NCI-H2029 treated with DMSO at 0.1 percent for 48 hours (cell line): ENCODE measurements around the gene B3GALT4.
A peak's percentile ranks its signal among the peaks of the same experiment; 100 is the strongest.
"Not testable (repeated sequence)": the region's sequence is repeated elsewhere in the genome, so short reads cannot be mapped to it uniquely, and the experiment has no call there.

Experiments used
- DNase-seq: peaks from one replicate; lab custom pipeline; 2025; lab: John Stamatoyannopoulos, UW

Gene B3GALT4

DNA sequence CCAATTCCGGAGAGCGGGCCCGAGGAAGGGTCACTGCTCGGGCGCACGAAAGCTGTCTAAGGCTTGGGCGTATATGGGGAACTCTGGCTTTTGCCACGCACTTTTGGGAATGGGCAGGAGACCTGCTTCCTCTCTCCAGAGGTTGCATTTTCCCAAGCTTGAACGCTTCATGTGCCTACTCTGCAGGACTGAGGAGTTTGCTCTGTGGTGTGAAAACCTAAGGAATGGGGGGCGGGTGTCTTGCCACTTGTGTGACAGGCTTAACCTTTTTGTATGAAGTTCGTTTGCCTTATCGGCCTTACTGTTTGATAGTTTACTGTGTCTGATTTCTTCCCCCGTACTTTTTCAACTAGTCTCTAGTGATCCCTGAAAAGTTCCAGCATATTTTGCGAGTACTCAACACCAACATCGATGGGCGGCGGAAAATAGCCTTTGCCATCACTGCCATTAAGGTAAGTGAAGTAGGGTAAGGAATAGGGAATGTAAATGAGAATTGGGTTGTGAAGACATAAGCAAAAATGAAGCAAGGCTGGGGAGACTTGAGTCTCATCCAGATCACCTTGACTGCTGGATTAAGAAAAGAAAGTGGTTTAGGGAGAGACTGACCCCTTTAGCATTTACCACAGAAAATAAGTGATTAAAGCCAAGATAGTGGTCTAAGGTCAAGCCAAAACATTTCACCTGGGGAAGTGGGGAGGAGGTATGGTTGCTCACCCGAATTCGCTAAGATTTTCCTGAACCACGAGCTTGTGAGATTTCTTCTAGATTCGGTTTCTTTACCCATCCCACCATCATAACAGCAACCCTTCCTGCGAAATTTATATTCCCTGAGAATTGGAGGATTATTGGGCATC is 4.4 kb upstream of the B3GALT4 start:
- DNase-seq: no peak

DNA sequence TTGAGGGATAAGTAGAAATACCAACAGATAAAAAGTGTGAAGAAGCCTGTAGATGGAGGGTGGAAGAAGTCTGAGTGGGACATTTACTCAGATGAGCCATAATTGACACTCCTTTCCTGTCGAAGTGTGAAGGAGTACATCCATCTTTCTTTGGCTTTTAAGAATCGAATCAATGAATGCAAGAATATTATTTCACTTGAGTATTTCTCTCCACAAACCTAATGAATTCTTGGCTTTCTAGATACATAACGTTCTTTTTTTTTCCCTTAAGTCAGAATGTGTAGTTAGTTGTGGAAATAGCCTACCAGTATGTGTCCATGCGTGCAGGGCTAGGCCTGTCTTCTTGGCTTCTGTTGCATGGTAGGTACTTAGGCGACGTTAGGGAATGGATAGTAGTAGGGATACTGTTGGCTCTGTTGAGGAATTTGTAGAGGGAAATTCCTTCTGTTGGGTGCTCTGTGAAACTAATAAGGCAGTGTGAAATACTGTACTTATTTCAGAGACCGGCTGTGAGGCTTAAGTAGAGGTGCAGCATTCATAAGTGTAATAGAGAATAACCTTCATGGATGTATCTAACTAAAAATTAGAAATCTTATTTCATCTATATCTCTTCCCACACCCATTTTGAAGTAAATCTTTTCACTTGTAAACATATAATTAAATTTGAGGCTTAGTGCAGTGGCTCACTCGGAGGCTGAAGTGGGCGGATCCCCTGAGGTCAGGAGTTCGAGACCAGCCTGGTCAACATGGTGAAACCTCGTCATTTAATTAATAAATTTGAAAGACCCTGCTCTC is 3.6 kb upstream of the B3GALT4 start:
- no peak for DNase-seq

DNA sequence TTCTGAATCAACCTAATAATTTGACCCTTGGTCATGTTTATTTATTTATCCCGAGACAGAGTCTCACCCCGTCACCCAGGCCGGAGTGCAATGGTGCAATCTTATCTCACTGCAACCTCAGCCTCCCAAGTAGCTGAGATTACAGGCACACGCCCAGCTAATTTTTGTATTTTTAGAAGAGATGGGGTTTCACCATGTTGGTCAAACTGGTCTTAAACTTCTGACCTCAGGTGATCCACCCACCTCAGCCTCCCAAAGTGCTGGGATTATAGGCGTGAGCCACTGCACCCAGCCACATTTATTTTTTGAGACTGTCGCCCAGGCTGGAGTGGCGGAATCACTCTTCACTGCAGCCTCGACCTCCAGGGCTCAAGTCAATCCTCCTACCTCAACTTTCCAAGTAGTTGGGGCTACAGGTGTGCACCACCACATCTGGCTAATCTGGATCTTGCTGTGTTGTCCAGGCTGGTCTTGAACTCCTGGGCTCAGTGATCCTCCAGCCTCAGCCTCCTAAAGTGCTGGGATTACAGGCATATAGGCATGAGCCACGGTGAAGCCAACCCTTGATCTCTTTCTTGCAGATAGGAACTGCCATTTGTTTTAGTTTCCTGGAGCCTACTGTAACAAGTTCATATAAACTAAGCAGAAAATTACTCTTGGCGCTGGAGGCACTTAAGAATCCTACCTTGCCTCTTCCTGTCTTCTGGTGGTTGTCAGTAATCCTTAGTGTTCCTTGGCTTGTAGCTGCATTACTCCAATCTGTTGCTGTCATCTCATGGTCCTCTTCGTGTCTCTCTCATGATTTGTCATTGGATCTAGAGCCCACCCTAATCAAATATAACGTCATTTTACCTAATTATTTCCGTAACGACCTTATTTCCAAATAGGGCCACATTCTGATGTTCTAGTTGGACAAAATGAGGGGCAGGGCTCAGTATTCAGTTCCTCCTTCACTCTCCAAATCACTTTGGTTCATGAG is 2.7 kb upstream of the B3GALT4 start:
- DNase-seq: no peak

DNA sequence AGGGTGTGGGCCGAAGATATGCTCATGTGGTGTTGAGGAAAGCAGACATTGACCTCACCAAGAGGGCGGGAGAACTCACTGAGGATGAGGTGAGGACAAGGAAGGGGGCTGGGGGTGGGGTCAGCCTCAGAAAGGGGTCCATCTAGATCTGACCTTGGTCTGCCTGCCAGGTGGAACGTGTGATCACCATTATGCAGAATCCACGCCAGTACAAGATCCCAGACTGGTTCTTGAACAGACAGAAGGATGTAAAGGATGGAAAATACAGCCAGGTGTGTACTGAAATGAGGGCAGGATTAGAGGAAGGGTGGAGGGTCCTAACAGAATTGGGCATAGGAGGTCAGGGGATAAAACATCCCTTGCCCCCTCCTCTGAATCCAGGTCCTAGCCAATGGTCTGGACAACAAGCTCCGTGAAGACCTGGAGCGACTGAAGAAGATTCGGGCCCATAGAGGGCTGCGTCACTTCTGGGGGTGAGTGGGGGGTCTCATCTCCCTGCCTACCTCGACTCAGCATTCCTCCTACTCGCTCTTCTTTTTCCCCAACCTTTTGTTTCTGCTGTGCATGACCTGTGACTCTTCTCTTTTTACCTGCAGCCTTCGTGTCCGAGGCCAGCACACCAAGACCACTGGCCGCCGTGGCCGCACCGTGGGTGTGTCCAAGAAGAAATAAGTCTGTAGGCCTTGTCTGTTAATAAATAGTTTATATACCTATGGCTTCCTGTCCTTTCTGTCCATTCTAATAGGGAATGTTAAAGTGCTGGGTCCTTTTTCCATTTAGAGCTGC is 935 bp upstream of the B3GALT4 start:
- DNase-seq: peak; percentile 2

DNA sequence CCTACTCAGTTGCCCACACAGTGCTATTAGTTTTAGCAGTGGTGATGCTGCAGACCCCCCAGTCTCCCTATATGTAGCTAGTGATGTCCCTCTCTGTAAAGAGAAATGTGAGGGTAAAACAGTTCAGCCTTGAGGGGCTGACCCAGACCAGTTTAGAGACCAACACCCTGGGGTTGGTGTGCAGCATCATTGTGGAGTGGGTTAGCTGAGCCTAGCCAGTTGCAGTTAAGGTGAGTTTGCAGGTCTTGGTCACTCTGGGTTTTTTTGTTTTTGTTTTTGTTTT is 401 bp upstream of the B3GALT4 start:
- DNase-seq: no peak

DNA sequence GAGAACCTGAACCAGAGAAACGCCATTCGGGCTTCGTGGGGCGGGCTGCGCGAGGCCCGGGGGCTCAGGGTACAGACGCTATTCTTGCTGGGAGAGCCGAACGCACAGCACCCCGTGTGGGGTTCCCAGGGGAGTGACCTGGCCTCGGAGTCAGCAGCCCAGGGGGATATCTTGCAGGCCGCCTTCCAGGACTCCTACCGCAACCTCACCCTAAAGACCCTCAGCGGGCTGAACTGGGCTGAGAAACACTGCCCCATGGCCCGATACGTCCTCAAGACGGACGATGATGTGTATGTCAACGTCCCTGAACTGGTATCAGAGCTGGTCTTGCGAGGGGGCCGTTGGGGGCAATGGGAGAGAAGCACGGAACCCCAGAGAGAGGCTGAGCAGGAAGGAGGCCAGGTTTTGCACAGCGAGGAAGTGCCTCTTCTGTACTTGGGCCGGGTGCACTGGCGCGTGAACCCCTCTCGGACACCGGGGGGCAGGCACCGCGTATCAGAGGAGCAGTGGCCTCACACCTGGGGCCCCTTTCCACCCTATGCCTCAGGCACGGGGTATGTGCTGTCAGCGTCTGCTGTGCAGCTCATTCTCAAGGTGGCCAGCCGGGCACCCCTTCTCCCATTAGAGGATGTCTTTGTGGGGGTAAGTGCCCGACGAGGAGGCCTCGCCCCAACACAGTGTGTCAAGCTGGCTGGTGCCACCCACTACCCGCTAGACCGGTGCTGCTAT is 904 bp downstream of the B3GALT4 start:
- no peak for DNase-seq

DNA sequence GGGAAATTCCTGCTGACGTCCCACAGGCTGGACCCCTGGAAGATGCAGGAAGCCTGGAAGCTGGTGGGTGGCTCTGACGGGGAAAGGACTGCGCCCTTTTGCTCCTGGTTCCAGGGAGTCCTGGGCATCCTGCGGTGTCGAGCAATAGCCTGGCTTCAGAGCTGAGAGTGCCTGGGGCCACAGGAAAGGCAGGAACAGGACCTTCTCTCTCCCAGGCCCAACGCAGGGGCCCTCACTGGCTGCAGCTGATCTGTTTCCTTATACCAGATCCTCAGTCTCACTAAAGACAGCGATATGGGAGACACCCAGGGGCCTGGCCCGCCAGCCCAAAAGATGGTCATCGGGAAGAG is 1.4 kb downstream of the B3GALT4 start:
- DNase-seq: no peak

DNA sequence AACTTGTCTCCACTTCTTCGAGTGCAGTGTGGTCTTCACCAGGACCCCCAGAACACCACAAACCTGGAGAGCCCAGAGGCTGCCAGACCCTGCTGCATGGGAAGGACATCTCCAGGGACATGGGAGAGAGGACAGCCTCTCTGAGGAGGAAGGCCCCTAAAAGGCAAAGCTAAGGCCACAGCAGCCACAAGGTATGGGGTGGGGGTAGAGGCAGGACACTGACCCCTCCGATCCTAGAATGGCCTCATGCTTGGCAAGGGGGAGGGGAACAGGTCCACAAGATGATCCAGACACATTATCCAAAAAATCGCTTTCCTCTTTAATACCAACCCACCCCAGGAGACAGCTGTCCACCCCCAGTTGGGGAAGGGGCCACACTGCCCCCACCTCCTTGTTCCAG is 1.9 kb downstream of the B3GALT4 start:
- no peak for DNase-seq

DNA sequence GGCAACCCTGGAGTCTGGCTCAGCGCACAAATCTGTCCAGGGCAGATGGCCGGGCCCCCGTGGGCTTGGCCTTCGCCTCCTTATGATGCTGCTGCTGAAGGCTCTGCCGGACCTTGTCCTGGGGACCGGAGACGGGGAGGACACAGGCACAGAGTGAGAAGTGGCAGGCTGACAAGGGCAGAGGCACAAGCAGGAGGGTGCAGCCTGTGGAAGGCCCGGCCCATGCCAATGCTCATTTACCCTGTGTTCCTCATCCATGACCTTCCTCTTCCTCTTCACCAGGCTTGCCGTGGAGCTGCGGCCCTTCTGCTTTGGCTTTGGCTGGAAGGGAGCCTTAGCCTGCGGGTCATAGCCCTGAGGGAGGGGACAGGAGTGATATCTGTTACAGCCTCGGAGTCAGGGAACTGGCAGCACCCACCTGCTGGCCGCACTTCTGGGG is 2.4 kb downstream of the B3GALT4 start:
- no peak for DNase-seq

DNA sequence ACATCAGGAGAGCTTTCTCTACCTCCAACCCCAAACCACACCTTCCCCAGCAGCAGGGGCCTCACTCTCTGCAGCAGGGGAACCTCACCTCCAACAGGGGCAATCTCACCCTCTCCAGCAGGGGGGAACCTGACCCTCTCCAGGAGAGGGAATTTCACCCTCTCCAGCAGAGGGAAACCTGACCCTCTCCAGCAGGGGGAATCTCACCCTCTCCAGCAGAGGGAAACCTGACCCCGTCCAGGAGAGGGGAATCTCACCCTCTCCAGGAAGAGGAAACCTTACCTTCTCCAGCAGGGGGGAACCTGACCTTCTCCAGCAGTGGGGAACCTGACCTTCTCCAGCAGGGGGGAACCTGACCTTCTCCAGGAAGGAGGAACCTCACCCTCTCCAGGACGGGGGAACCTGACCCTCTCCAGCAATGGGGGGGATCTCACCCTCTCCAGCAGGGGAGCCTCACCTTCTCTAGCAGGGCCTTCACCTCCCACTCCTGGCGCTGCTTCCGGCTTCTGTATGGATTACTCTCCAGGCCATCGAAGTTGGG is 3.1 kb downstream of the B3GALT4 start:
- DNase-seq: peak; percentile 7

DNA sequence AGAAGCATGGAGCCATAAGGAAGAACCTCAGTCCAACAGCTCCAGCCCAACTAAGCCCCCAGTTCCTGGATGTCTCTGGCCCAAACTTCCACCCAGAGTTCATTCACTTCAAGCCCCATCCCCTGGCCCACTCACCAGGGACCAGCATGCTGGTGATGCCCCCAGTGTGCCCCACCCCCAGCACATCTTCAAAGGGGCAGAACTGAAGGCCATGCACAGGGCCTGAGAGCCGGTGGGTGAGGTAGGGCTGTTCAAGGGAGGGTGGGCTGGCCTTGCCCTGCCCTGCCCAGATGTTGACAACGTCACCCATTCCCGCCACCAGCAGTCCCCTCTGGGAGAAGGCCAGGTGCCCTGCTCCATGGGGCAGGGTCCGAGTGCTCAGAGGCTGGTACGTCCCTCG is 3.6 kb downstream of the B3GALT4 start:
- no peak for DNase-seq

DNA sequence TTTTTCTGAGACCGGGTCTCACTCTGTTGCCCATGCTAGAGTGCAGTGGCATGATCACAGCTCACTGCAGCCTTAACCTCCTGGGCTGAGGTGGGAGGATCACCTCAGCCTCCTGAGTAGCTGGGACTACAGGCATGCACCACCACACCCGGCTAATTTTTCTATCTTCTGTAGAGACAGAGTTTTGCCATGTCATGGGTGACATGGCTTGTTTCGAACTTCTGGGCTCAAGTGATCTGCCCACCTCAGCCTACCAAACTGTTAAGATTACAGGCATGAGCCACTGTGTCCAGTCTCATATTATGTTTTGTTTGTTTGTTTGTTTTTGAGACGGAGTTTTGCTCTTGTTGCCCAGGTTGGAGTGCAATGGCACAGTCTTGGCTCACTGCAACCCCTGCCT is 8.3 kb downstream of the B3GALT4 start:
- not testable (repeated sequence) for DNase-seq

DNA sequence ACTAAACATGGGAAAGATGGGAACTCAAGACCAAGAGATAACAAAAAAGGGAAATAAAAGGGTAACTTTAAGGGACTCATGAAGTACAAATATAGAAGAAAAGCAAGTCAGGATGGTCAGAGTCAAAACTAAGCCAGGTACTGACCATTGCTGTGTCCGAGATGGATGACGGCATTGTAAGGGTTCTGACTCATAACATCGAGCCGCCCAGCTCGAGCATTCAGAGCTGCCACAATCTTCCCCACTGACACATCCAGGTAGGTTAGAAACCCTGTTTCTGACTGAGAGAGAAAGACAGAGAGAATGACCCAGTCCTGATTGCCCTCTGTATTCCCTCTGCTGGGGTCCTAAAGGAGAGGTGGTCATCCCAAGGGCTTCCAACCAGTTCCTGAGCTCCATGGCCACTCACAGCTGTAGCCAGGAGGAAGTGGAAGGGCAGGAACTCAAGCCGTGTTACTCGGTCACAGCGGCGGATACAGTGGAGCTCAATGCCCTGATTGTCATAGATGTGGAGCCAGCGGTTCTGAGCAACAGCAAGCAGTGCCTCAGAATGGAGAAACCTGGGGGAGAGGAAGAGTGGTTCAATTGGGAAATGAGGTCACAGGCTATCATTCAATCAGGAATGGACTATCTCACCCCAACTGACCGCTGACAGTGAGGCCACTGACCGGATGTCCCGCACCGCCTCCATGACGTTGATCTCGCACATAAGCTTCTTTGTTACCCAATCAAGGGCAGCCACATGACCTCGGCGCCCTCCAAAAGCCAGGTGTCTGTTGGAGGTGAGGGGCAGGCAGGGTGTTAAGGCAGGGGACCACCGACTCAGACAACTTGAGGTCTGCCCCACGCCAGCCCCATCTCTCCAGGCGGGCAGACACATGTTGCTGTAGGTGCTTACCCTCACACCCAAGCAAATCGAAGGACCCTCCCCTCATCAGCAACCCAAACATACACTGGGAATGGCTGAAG is 10.3 kb downstream of the B3GALT4 start:
- DNase-seq: no peak

DNA sequence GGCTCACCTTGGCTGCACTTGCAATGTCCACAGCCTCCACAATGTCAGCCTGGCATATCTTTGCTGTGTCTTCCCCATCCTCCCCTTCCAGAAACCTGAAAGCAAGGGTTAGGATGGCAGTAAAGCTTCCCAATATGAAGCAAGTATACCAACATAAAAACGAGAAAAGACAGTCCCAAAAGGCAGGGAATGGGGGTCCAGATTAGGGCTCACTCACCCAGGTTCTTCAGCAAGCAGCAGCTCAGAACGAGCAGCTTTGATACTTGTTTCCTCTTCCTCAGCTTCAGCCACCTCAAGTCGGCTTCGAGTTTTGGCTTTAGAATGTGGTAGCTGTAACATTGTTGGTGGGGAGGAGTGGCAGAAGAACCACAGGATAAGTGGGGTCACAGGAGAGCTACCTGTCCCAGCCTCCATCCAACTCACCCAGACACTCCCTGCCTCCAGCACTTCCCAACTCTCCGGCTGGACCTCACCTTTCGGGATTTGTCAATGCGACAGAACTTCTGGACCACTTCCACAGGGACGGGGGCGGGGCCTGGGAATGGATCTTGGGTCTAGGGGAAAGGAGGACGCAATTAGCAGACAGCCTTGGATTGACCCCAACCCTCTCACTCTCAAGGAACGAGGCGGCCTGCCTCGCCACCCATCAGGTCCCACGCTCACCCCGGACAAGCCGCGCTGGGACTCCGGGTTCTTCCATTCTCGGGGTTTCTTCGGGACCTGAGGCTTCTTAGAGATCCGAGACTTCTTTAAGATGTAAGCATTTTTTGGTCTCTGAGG is 11.4 kb downstream of the B3GALT4 start:
- DNase-seq: no peak

DNA sequence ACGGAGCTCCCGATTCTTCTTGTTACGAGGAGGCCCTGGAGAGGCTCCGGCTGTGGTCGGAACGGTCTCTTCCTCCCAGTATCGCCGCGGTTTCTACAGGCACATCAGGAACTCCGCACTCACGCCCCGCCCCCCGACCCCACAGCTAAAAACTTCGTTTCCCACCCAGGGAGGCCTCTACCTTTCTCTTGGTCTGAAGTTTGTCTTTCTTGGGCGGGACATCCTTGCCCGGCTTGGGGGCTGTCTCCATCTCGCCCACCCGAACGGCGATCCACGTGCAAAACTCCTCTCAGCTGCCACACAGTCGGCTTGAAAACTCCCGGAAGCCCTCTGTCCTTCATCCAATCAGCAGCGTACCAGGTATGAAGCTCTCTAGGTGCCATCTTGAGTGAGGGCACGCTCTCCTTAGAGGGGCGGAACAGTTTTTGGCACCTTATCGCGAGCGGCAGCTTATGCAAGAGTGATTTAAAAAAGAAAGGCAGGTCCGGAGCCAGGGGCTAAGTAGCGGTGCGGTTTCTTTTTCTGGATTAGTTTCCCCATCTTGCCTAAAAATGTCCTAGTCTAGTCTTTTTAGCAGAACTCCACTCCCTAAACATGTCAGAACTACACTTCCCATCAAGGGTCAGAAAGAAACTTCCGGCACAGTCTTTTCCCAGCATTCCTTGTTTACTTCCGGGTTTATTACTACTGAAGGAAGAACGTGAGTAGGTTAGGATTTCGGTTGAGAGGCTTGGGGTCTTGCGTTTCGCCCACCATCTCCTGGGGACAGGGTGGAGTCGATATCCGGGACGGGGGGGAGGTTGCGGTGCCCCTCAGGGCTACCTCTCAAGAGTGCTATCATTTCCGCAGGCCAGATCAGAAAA is 12.2 kb downstream of the B3GALT4 start, which contains the start of the genes PFDN6 and WDR46:
Gene PFDN6, plus strand, starts transcription at position 681 of the 863 bp plus-strand sequence. CDS start 256 bp downstream, outside the sequence.
Gene WDR46, minus strand, starts transcription at position 319 of the 863 bp plus-strand sequence. Its CDS starts 69 bp downstream, at position 250.
- peak; percentile 97 for DNase-seq

DNA sequence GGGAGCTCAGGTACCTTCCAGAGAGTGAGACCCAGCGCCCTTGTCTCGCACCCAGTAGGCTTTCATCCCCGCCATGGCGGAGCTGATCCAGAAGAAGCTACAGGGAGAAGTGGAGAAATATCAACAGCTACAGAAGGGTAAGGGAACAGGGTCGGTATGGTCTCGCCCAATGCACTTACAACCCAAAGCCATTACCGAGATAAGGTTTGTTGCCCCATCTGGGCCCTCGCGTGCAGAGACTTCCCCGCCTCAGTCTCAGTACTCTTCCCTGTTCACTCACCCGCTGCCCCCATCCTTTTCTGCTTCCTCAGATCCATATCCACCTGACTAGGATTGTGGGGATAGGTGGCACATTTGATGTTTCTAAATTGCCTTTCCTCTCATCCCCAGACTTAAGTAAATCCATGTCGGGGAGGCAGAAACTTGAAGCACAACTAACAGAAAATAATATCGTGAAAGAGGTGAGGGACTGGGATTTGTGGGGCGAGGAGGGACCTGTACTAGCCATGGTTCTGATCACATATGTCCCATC is 12.9 kb downstream of the B3GALT4 start:
- DNase-seq: no peak

DNA sequence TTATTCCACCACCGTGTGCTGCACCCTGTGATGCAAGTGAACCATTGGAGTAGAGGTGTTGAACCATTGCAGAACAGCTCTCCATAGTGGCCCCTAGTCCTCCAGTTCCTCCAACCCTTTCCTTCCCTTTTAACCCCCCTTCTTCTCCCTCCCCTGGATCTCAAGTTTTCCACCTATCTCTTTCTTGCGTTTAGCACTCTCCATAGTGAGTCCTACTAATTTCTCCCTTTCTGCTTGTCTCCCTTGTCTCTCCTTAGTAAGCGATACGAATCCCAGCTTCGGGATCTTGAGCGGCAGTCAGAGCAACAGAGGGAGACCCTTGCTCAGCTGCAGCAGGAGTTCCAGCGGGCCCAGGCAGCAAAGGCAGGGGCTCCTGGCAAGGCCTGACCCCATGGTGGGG is 13.5 kb downstream of the B3GALT4 start:
- no peak for DNase-seq
